MM.1S (cell line): ENCODE results near the gene PAN3.

Experiments used
- DNase-seq: peaks from one replicate; pipeline ENCODE4 v3.0.0-alpha.2; 2015
- H2AFZ ChIP-seq: fragments of 300-600 bp; sonication (generic); 2 replicates; pipeline ENCODE4 v1.6.0; 2016; ENCODE audit warnings: antibody characterized with exemption, low read length
- H3F3A ChIP-seq: fragments of 300-600 bp; sonication (generic); 2 replicates; pipeline ENCODE4 v1.6.1; 2016; ENCODE audit warnings: mild to moderate bottlenecking, antibody characterized with exemption, low read length, moderate library complexity, mixed read lengths; ENCODE audit not compliant: insufficient read depth
- H3K27ac ChIP-seq: fragments of 300-600 bp; sonication (generic); 2 replicates; pipeline ENCODE4 v1.5.1; 2016; ENCODE audit warnings: mild to moderate bottlenecking, low read length
- H3K27me3 ChIP-seq: fragments of 300-600 bp; sonication (generic); replicated peaks from 2 replicates; pipeline ENCODE4 v1.6.0; 2016; ENCODE audit warnings: low read length; ENCODE audit not compliant: insufficient read depth
- H3K36me3 ChIP-seq: fragments of 300-600 bp; sonication (generic); replicated peaks from 2 replicates; pipeline ENCODE4 v1.6.1; 2016; ENCODE audit warnings: mild to moderate bottlenecking, low read length, mixed read lengths; ENCODE audit not compliant: insufficient read depth
- H3K4me1 ChIP-seq: fragments of 300-600 bp; sonication (generic); 2 replicates; pipeline ENCODE4 v1.6.1; 2016; ENCODE audit warnings: low read length, mixed read lengths
- H3K4me2 ChIP-seq: fragments of 300-600 bp; sonication (generic); 2 replicates; pipeline ENCODE4 v1.6.0; 2016; ENCODE audit warnings: low read depth, low read length
- H3K4me3 ChIP-seq: fragments of 300-600 bp; sonication (generic); 2 replicates; pipeline ENCODE4 v1.5.1; 2016; ENCODE audit warnings: low read length, mixed read lengths
- H3K79me2 ChIP-seq: fragments of 300-600 bp; sonication (generic); 2 replicates; pipeline ENCODE4 v1.6.1; 2016; ENCODE audit warnings: mixed run types, low read length, mixed read lengths
- H3K9ac ChIP-seq: fragments of 300-600 bp; sonication (generic); 2 replicates; pipeline ENCODE4 v1.6.1; 2016; ENCODE audit warnings: low read length, mixed read lengths
- H3K9me2 ChIP-seq: fragments of 300-600 bp; sonication (generic); replicated peaks from 2 replicates; pipeline ENCODE4 v1.6.1; 2016; ENCODE audit warnings: mild to moderate bottlenecking, low read length, mixed read lengths; ENCODE audit not compliant: insufficient read depth
- H3K9me3 ChIP-seq: fragments of 300-600 bp; sonication (generic); replicated peaks from 2 replicates; pipeline ENCODE4 v1.6.1; 2016; ENCODE audit warnings: mild to moderate bottlenecking, low read length, mixed read lengths; ENCODE audit not compliant: insufficient read depth
- H4K20me1 ChIP-seq: fragments of 300-600 bp; sonication (generic); 2 replicates; pipeline ENCODE4 v1.6.1; 2016; ENCODE audit warnings: mild to moderate bottlenecking, low read length, moderate library complexity, mixed read lengths; ENCODE audit not compliant: insufficient read depth
- EZH2 ChIP-seq: fragments of 300-600 bp; sonication (generic); optimal IDR thresholded peaks from 2 replicates; pipeline ENCODE3; 2017; ENCODE audit warnings: low read depth, mild to moderate bottlenecking, antibody characterized with exemption, low read length, mixed read lengths
- EZH2phosphoT487 ChIP-seq: fragments of 300-600 bp; sonication (generic); IDR thresholded peaks from 2 replicates; pipeline ENCODE4 v1.6.1; 2018; ENCODE audit warnings: antibody characterized with exemption, low read length
- TF ChIP-seq, protein P1 (sequence below): fragments of 300-600 bp; sonication (generic); IDR thresholded peaks from 2 replicates; pipeline ENCODE4 v1.5.1; 2016; ENCODE audit warnings: antibody characterized with exemption, low read length, mixed read lengths

The PAN3 gene

GRCh38 chr13:28257305-28257704 lies 119.0 kb downstream of the PAN3 start:
- H2AFZ ChIP-seq: no peak overlapping the region
- no peaks in the 10 kb centered on the region for H3K4me1 ChIP-seq
- H3K4me2 ChIP-seq: no peak overlapping the region
- H4K20me1 ChIP-seq: no peaks in the 10 kb centered on the region
- TF ChIP-seq EZH2phosphoT487: no peak
- TF ChIP-seq, protein P1, sequence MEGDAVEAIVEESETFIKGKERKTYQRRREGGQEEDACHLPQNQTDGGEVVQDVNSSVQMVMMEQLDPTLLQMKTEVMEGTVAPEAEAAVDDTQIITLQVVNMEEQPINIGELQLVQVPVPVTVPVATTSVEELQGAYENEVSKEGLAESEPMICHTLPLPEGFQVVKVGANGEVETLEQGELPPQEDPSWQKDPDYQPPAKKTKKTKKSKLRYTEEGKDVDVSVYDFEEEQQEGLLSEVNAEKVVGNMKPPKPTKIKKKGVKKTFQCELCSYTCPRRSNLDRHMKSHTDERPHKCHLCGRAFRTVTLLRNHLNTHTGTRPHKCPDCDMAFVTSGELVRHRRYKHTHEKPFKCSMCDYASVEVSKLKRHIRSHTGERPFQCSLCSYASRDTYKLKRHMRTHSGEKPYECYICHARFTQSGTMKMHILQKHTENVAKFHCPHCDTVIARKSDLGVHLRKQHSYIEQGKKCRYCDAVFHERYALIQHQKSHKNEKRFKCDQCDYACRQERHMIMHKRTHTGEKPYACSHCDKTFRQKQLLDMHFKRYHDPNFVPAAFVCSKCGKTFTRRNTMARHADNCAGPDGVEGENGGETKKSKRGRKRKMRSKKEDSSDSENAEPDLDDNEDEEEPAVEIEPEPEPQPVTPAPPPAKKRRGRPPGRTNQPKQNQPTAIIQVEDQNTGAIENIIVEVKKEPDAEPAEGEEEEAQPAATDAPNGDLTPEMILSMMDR: no peak
- TF ChIP-seq EZH2: no peak
- H3K79me2 ChIP-seq: no peaks in the 10 kb centered on the region
- H3K4me3 ChIP-seq: no peak overlapping the region
- H3K9me3 ChIP-seq: no peaks in the 10 kb centered on the region
- H3K27ac ChIP-seq: no peak overlapping the region
- H3K9me2 ChIP-seq: no peaks in the 10 kb centered on the region
- DNase-seq: no peak
- no peaks in the 10 kb centered on the region for H3K36me3 ChIP-seq
- no peak overlapping the region for H3K9ac ChIP-seq
- no peaks in the 10 kb centered on the region for H3K27me3 ChIP-seq
- H3F3A ChIP-seq: no peaks in the 10 kb centered on the region

- Histone ChIP-seq H3K4me3 (no peak overlapping the region), H3K36me3 (no peaks in the 10 kb centered on the region), H3F3A (no peaks in the 10 kb centered on the region), H3K9me2 (no peaks in the 10 kb centered on the region), H3K79me2 (no peaks in the 10 kb centered on the region), H3K27me3 (no peaks in the 10 kb centered on the region), H3K9ac (no peak overlapping the region), H3K9me3 (no peaks in the 10 kb centered on the region), H2AFZ (no peak overlapping the region), H3K27ac (no peak overlapping the region), H4K20me1 (no peaks in the 10 kb centered on the region), H3K4me1 (no peaks in the 10 kb centered on the region), H3K4me2 (no peak overlapping the region)
- no peak for DNase-seq
- TF ChIP-seq EZH2phosphoT487: no peak
- TF ChIP-seq, protein P1: no peak
- TF ChIP-seq EZH2: no peak
Observed at GRCh38 chr13:28258417-28258816, 120.1 kb downstream of the PAN3 start.

- H3K36me3 ChIP-seq: no peaks in the 10 kb centered on the region; the same call in 1 of the 2 replicates
- H3K27ac ChIP-seq: no peak overlapping the region
- no peaks in the 10 kb centered on the region for H3K9me2 ChIP-seq
- no peaks in the 10 kb centered on the region for H3F3A ChIP-seq
- H3K27me3 ChIP-seq: no peaks in the 10 kb centered on the region
- no peaks in the 10 kb centered on the region for H3K79me2 ChIP-seq
- H3K9me3 ChIP-seq: no peaks in the 10 kb centered on the region
- no peak for DNase-seq
- H3K4me1 ChIP-seq: 0 out of 2 replicates have a peak, but pooled peaks cover 2% of the 10 kb centered on the region
- no peak overlapping the region for H3K4me3 ChIP-seq
- no peaks in the 10 kb centered on the region for H4K20me1 ChIP-seq
- H3K9ac ChIP-seq: no peak overlapping the region
- no peak overlapping the region for H3K4me2 ChIP-seq
- no peak overlapping the region for H2AFZ ChIP-seq
- no peak for TF ChIP-seq EZH2phosphoT487
- no peak for TF ChIP-seq EZH2
- TF ChIP-seq, protein P1: no peak
Observed at GRCh38 chr13:28267497-28267896, 129.2 kb downstream of the PAN3 start.
